ENCODE results near the gene MAN1A1.
A peak's percentile ranks its signal among the peaks of the same experiment; 100 is the strongest.
"Not testable (repeated sequence)": the region's sequence is repeated elsewhere in the genome, so short reads cannot be mapped to it uniquely, and the experiment has no call there.

Gene MAN1A1

GRCh38 chr6:119163006-119163405 lies 186.6 kb downstream of the MAN1A1 start:
- no peak for DNase-seq

- DNase-seq, result no peak
Observed at GRCh38 chr6:119162134-119162775, 187.3 kb downstream of the MAN1A1 start.

GRCh38 chr6:119161438-119161837 lies 188.1 kb downstream of the MAN1A1 start:
- no peak for DNase-seq

GRCh38 chr6:119160911-119161310 lies 188.7 kb downstream of the MAN1A1 start:
- DNase-seq, result no peak

- no peak for DNase-seq
Observed at GRCh38 chr6:119158057-119158848, 191.3 kb downstream of the MAN1A1 start.

- no peak for DNase-seq
Observed at GRCh38 chr6:119157506-119157815, 192.1 kb downstream of the MAN1A1 start.

GRCh38 chr6:119156757-119157505 lies 192.6 kb downstream of the MAN1A1 start:
- no peak for DNase-seq

GRCh38 chr6:119156082-119156481 lies 193.5 kb downstream of the MAN1A1 start:
- not testable (repeated sequence) for DNase-seq

- no peak for DNase-seq
Observed at GRCh38 chr6:119152187-119152586, 197.4 kb downstream of the MAN1A1 start.

- DNase-seq, result no peak
Observed at GRCh38 chr6:119148825-119149525, 200.6 kb downstream of the MAN1A1 start.

GRCh38 chr6:119148098-119148824 lies 201.3 kb downstream of the MAN1A1 start:
- DNase-seq, result peak; percentile 23

GRCh38 chr6:119147101-119148053 lies 202.2 kb downstream of the MAN1A1 start:
- peak; percentile 83 for DNase-seq

- DNase-seq, result no peak
Observed at GRCh38 chr6:119145111-119145510, 204.4 kb downstream of the MAN1A1 start.

GRCh38 chr6:119142637-119143036 lies 206.9 kb downstream of the MAN1A1 start:
- no peak for DNase-seq

GRCh38 chr6:119142041-119142440 lies 207.5 kb downstream of the MAN1A1 start:
- DNase-seq, result no peak

GRCh38 chr6:119140196-119141140 lies 209.1 kb downstream of the MAN1A1 start:
- DNase-seq, result no peak

GRCh38 chr6:119138906-119139541 lies 210.5 kb downstream of the MAN1A1 start:
- DNase-seq, result no peak

- no peak for DNase-seq
Observed at GRCh38 chr6:119137194-119138072, 212.1 kb downstream of the MAN1A1 start.

- no peak for DNase-seq
Observed at GRCh38 chr6:119134752-119135151, 214.8 kb downstream of the MAN1A1 start.

Data from T1000 (cell line).